ENCODE results near the gene GALNT10.

Gene GALNT10

GRCh38 chr5:154242964-154243376, 52.4 kb downstream of the GALNT10 start:
- TF ChIP-seq TOX (CRISPR knock-in tag; IDR thresholded peaks at IDR 0.05; ENCODE audit: borderline replicate concordance) (no peak), TCF4 (CRISPR knock-in tag; IDR thresholded peaks at IDR 0.05; ENCODE audit: borderline replicate concordance) (peak; percentile 58; the same call in 1 of the 2 replicates), ZNF70 (CRISPR knock-in tag; IDR thresholded peaks at IDR 0.05) (peak; percentile 87)
- ATAC-seq = no peak

- TF ChIP-seq ARNTL (CRISPR knock-in tag; IDR thresholded peaks at IDR 0.05; ENCODE audit: borderline replicate concordance, low read depth) (no peak), SNAI2 (CRISPR knock-in tag; IDR thresholded peaks at IDR 0.05) (no peak), ZFP3 (CRISPR knock-in tag; IDR thresholded peaks at IDR 0.05) (no peak), ZNF70 (CRISPR knock-in tag; IDR thresholded peaks at IDR 0.05) (no peak)
- ATAC-seq = peak; percentile 60
These were observed 53.2 kb downstream of the GALNT10 start for GRCh38 chr5:154243736-154244135.

- no peak for ATAC-seq
- TF ChIP-seq RARB (CRISPR knock-in tag; IDR thresholded peaks at IDR 0.05) = no peak
- no peak for TF ChIP-seq ZNF565 (CRISPR knock-in tag; conservative IDR thresholded peaks at IDR 0.05; ENCODE audit: low read depth)
- no peak for TF ChIP-seq ZFP3 (CRISPR knock-in tag; IDR thresholded peaks at IDR 0.05)
- TF ChIP-seq CSDC2 (CRISPR knock-in tag; IDR thresholded peaks at IDR 0.05) = no peak
- no peak for TF ChIP-seq ARNTL (CRISPR knock-in tag; IDR thresholded peaks at IDR 0.05; ENCODE audit: borderline replicate concordance, low read depth)
- no peak for TF ChIP-seq ESRRG (CRISPR knock-in tag; IDR thresholded peaks at IDR 0.05)
- no peak for TF ChIP-seq OSR1 (CRISPR knock-in tag; IDR thresholded peaks at IDR 0.05)
- TF ChIP-seq PATZ1 (CRISPR knock-in tag; IDR thresholded peaks at IDR 0.05; ENCODE audit: borderline replicate concordance) = no peak
- TF ChIP-seq TOX (CRISPR knock-in tag; IDR thresholded peaks at IDR 0.05; ENCODE audit: borderline replicate concordance) = no peak
- TF ChIP-seq GLIS3 (CRISPR knock-in tag; IDR thresholded peaks at IDR 0.05) = no peak
- no peak for TF ChIP-seq POU6F1 (CRISPR knock-in tag; IDR thresholded peaks at IDR 0.05; ENCODE audit: borderline replicate concordance, low read depth)
- no peak for TF ChIP-seq BACH2 (CRISPR knock-in tag; IDR thresholded peaks at IDR 0.05; ENCODE audit: borderline replicate concordance)
These were observed 53.9 kb downstream of the GALNT10 start for GRCh38 chr5:154244476-154244875.

- no peak for TF ChIP-seq POU6F1 (CRISPR knock-in tag; IDR thresholded peaks at IDR 0.05; ENCODE audit: borderline replicate concordance, low read depth)
- TF ChIP-seq ZNF565 (CRISPR knock-in tag; conservative IDR thresholded peaks at IDR 0.05; ENCODE audit: low read depth) = no peak
- TF ChIP-seq CSRNP3 (CRISPR knock-in tag; IDR thresholded peaks at IDR 0.05) = no peak
- TF ChIP-seq ZFP3 (CRISPR knock-in tag; IDR thresholded peaks at IDR 0.05) = no peak
- TF ChIP-seq BACH2 (CRISPR knock-in tag; IDR thresholded peaks at IDR 0.05; ENCODE audit: borderline replicate concordance) = no peak
- no peak for TF ChIP-seq CSDC2 (CRISPR knock-in tag; IDR thresholded peaks at IDR 0.05)
- no peak for TF ChIP-seq ESRRG (CRISPR knock-in tag; IDR thresholded peaks at IDR 0.05)
- TF ChIP-seq CREB5 (CRISPR knock-in tag; IDR thresholded peaks at IDR 0.05; ENCODE audit: low read depth) = no peak
- no peak for TF ChIP-seq ZFP30 (CRISPR knock-in tag; IDR thresholded peaks at IDR 0.05)
- TF ChIP-seq PPARA (CRISPR knock-in tag; IDR thresholded peaks at IDR 0.05; ENCODE audit: borderline replicate concordance) = no peak
- no peak for TF ChIP-seq PATZ1 (CRISPR knock-in tag; IDR thresholded peaks at IDR 0.05; ENCODE audit: borderline replicate concordance)
- TF ChIP-seq ZNF8 (CRISPR knock-in tag; IDR thresholded peaks at IDR 0.05) = no peak
- no peak for TF ChIP-seq ZC3H10 (CRISPR knock-in tag; IDR thresholded peaks at IDR 0.05)
- no peak for TF ChIP-seq ZNF70 (CRISPR knock-in tag; IDR thresholded peaks at IDR 0.05)
- TF ChIP-seq TCF4 (CRISPR knock-in tag; IDR thresholded peaks at IDR 0.05; ENCODE audit: borderline replicate concordance) = no peak
- TF ChIP-seq ISL1 (CRISPR knock-in tag; IDR thresholded peaks at IDR 0.05) = no peak
- TF ChIP-seq SNAI2 (CRISPR knock-in tag; IDR thresholded peaks at IDR 0.05) = no peak
- no peak for ATAC-seq
These were observed 58.2 kb downstream of the GALNT10 start for GRCh38 chr5:154248691-154249090.
